Activated B cell treated with CpG ODN at 0.5 μM for 24 hours (primary cell): ENCODE data around the gene SYNPO2. TPM values are rescaled to one million over a fixed set of nuclear protein-coding genes. Genes with fewer than 3 reads are reported as not detected.

Experiments
- ATAC-seq: fragments of 200-7000 bp; cut with Tn5 transposase; one replicate; pipeline ENCODE4 v1.10.0; 2021; ENCODE audit warnings: low read depth, mild to moderate bottlenecking, moderate library complexity
- CTCF ChIA-PET: fragments of 350-600 bp; sonication (Branson Sonifier 250); formaldehyde crosslinking; loops from one replicate; lab custom pipeline; 2021; ENCODE audit warnings: antibody characterized with exemption; lab: Charles Lee
- POLR2A ChIA-PET: fragments of 350-600 bp; sonication (Branson Sonifier 250); formaldehyde crosslinking; loops from one replicate; lab custom pipeline; 2021; ENCODE audit warnings: antibody characterized with exemption; lab: Charles Lee
- DNase-seq: peaks from one replicate; pipeline ENCODE4 v3.0.0; 2022
- H3K27ac Mint-ChIP-seq: one replicate; pipeline ENCODE4 v1.8.0; 2020; ENCODE audit warnings: mixed read lengths
- H3K27me3 Mint-ChIP-seq: one replicate; pipeline ENCODE4 v1.8.0; 2021; ENCODE audit warnings: mixed read lengths
- H3K36me3 Mint-ChIP-seq: one replicate; pipeline ENCODE4 v1.8.0; 2021; ENCODE audit warnings: low read depth, mixed read lengths
- H3K4me1 Mint-ChIP-seq: one replicate; pipeline ENCODE4 v1.8.0; 2021; ENCODE audit warnings: mixed read lengths
- H3K4me3 Mint-ChIP-seq: one replicate; pipeline ENCODE4 v1.8.0; 2020; ENCODE audit warnings: mild to moderate bottlenecking, mixed read lengths
- H3K9me3 Mint-ChIP-seq: one replicate; pipeline ENCODE4 v1.8.0; 2020; ENCODE audit warnings: mixed read lengths
- intact Hi-C: fragments of 100-400 bp; cut with micrococcal nuclease; formaldehyde crosslinking; loops from one replicate; pipeline ENCODE4 v1.15.1; 2024
- total RNA-seq: library from RNA; stranded (reverse); gene quantifications from 2 replicates; pipeline ENCODE4 v1.2.3, GENCODE V29; 2022
- TF ChIP-seq, protein P1 (sequence below): fragments of 200-600 bp; IDR thresholded peaks from one replicate; pipeline ENCODE4 v1.8.0; 2022; ENCODE audit warnings: antibody characterized with exemption, mild to moderate bottlenecking

SYNPO2 gene
- total RNA-seq, 1 donor from 2014 or later, result 0.18 TPM

DNA sequence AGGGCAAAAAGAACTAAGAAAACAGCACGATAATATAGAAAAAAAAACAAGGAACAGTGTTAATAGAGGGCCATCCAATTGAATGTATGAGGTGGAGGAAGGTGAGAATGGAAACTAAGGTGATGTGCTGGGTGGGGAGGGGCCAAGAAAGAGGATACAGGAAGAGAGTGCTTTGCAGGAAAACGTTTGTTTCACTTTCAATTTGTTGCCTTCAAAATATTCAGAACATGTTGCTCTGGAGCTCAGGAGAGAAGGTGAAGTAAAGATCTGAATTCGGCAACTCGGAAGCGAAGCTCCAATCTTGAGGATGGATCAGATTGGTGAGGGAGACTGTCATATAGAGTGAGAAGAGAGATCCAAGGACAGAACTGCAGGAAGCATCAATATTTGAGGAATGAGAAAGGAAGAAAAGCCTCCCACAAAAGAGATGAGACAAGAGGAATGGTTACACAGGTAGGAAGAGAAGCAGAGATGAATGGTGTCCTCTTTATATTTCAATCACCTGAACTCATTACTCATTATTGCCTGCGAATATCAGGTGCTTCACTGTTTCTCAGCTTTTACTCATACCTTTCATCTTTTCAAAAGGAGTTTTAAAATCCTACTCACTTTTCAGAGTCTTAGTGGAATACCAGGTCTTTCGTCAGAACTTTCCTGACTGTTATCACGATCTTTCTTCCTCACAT lies 38.0 kb upstream of the SYNPO2 start:
- Mint-ChIP-seq H3K27me3 (peaks cover 6% of the 10 kb centered on the region), H3K27ac (peak overlapping the region; percentile 82), H3K4me3 (peak overlapping the region; percentile 88), H3K9me3 (peaks cover 8% of the 10 kb centered on the region), H3K36me3 (peaks cover 4% of the 10 kb centered on the region), H3K4me1 (peaks cover 19% of the 10 kb centered on the region)
- TF ChIP-seq, protein P1, sequence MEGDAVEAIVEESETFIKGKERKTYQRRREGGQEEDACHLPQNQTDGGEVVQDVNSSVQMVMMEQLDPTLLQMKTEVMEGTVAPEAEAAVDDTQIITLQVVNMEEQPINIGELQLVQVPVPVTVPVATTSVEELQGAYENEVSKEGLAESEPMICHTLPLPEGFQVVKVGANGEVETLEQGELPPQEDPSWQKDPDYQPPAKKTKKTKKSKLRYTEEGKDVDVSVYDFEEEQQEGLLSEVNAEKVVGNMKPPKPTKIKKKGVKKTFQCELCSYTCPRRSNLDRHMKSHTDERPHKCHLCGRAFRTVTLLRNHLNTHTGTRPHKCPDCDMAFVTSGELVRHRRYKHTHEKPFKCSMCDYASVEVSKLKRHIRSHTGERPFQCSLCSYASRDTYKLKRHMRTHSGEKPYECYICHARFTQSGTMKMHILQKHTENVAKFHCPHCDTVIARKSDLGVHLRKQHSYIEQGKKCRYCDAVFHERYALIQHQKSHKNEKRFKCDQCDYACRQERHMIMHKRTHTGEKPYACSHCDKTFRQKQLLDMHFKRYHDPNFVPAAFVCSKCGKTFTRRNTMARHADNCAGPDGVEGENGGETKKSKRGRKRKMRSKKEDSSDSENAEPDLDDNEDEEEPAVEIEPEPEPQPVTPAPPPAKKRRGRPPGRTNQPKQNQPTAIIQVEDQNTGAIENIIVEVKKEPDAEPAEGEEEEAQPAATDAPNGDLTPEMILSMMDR, result no peak
- ATAC-seq (peak; percentile 88), DNase-seq (no peak)
- ChIA-PET CTCF (interaction anchor here (1.3 kb wide), 1 partner anchor 14 kb away, joined by 4 read pairs; no protein-coding TSS in a partner anchor), POLR2A (interaction anchor here (1.3 to 2.0 kb wide), 4 partner anchors 10 to 449 kb away, joined by 3 to 6 read pairs (median 4); partner anchors contain the start of gene SEC24D)
- intact Hi-C loops, result loop anchor here (1.0 kb wide), 1 partner anchor 14 kb away; the partner anchor contains the start of gene SEC24D

DNA sequence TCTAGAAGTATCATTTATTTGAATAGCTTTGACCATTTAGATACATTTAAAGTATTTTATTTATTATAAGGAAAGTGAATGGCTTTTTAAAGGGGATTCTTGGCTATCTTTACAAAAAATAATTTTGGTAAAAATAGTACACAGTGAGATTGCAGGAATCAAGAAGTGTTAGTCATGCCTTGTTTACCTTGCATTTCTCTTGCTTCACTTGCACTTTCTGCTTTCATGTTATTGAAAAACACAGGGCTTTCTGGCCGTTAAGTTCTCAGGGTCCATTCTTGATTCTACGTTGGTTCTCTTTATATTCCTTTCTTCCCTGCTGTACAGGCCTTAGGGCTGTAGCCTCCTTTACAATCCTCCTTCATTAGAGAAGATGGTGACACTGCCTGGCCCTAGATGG lies 30.9 kb upstream of the SYNPO2 start:
- ATAC-seq, result no peak
- H3K36me3 Mint-ChIP-seq, result no peaks in the 10 kb centered on the region
- DNase-seq, result no peak
- no peaks in the 10 kb centered on the region for H3K27me3 Mint-ChIP-seq
- ChIA-PET CTCF (interaction anchor here (1.0 kb wide), 1 partner anchor 9 kb away, joined by 3 read pairs; no protein-coding TSS in a partner anchor), POLR2A (no interaction called here)
- intact Hi-C loops, result no loop called here
- TF ChIP-seq, protein P1, result no peak
- no peak overlapping the region for H3K27ac Mint-ChIP-seq
- no peaks in the 10 kb centered on the region for H3K9me3 Mint-ChIP-seq
- no peaks in the 10 kb centered on the region for H3K4me1 Mint-ChIP-seq
- H3K4me3 Mint-ChIP-seq, result no peak overlapping the region

DNA sequence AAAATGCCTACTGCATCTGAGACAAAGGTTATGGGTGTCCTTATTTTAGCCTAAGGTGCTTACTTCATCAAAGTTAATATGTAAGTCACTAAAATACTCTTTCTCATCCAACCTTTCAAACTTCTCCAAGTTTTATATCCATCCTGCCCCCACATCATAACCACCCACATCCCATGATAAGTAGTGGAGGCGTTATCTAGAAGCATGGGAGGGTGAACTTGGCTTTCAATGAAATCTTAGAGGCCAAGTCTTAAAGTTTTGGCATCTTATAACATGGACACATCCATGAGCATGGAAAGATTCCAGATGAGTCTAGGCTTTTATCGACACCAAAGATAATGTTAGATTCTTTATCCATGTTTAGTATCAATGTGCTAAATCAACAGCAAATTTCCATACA lies 29.9 kb upstream of the SYNPO2 start:
- CTCF ChIA-PET, result no interaction called here
- intact Hi-C loops, result no loop called here
- ATAC-seq, result no peak

DNA sequence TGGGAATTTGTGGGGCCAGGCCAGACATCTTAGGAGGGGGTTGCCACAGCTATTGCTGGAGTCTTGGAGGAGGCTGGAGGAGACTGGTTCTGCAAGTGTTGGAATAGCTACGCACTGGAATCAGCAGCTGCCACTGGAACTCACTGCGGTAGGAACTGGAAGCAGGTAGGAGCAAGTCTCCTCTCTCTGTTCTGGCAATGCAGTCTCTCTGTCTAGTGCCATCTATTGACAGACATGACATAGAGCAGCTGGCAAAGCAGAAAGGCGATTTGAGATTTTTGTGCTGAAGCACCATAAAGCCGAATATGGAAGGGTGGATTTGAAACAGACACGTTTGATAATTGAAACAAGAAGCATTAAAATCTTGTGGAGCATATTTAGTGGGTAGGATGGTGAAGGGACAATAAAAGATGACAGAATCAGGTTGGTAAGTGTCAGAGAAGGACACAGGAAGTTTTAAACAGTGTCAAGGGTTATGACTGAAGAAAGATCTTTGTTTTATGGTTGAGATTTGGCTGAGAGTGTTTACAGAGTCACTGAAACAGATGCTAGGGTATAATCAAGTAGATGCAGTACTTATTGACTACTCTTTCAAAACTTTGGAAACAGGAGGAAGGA lies 23.5 kb upstream of the SYNPO2 start:
- ATAC-seq (no peak), DNase-seq (no peak)
- Mint-ChIP-seq H3K9me3 (no peaks in the 10 kb centered on the region), H3K4me3 (no peak overlapping the region), H3K36me3 (no peaks in the 10 kb centered on the region), H3K27me3 (no peaks in the 10 kb centered on the region), H3K27ac (no peak overlapping the region), H3K4me1 (no peaks in the 10 kb centered on the region)
- CTCF ChIA-PET, result interaction anchor here (1.2 to 1.7 kb wide), 9 partner anchors 11 to 124 kb away, joined by 4 to 8 read pairs (median 4); partner anchors contain the start of gene SEC24D
- POLR2A ChIA-PET, result no interaction called here
- TF ChIP-seq, protein P1, result no peak
- intact Hi-C loops, result loop anchor here (1.0 to 5.0 kb wide), 2 partner anchors 43 to 93 kb away; no protein-coding TSS in a partner anchor

More for the DNA sequence above, 29.9 kb upstream of the SYNPO2 start:
- POLR2A ChIA-PET, result no interaction called here
- Mint-ChIP-seq H3K36me3 (no peaks in the 10 kb centered on the region), H3K9me3 (no peaks in the 10 kb centered on the region), H3K27ac (no peak overlapping the region), H3K4me3 (no peak overlapping the region), H3K4me1 (no peaks in the 10 kb centered on the region), H3K27me3 (no peaks in the 10 kb centered on the region)
- no peak for DNase-seq
- TF ChIP-seq, protein P1, result no peak

DNA sequence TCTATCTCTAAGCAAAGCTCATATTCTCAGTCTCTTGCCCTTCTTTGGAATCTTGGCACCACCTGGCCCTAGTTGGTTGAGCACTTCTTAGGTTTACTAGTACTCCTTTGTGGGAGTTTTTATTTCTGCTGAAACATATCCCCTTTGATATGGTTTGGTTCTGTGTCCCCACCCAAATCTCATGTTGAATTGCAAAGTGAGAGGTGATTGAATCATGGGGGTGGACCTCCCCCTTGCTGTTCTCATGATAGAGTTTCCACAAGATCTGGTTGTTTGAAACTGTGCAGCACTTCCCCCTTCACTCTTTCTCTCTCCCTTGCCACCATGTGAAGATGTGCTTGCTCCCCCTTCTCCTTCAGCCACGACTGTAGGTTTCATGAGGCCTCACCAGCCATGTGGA lies 22.2 kb upstream of the SYNPO2 start:
- ChIA-PET CTCF (interaction anchor here (1.0 kb wide), 1 partner anchor 9 kb away, joined by 3 read pairs; no protein-coding TSS in a partner anchor), POLR2A (no interaction called here)
- TF ChIP-seq, protein P1, result no peak
- no peak for ATAC-seq
- no peaks in the 10 kb centered on the region for H3K36me3 Mint-ChIP-seq
- H3K4me1 Mint-ChIP-seq, result no peaks in the 10 kb centered on the region
- H3K4me3 Mint-ChIP-seq, result no peak overlapping the region
- no peak for DNase-seq
- H3K27me3 Mint-ChIP-seq, result no peaks in the 10 kb centered on the region
- H3K27ac Mint-ChIP-seq, result no peak overlapping the region
- no peaks in the 10 kb centered on the region for H3K9me3 Mint-ChIP-seq
- intact Hi-C loops, result loop anchor here (5.0 kb wide), 1 partner anchor 44 kb away; no protein-coding TSS in a partner anchor
